Right atrium auricular region (tissue), 2 donors: ENCODE results near the gene REM2. TPM values are rescaled to one million over a fixed set of nuclear protein-coding genes. Genes with fewer than 3 reads are reported as not detected.

Experiments
- DNase-seq: peaks from one replicate; pipeline ENCODE4 v3.0.0-alpha.2; 2019; ENCODE audit warnings: low spot score
- H3K27ac ChIP-seq, 2 donors: fragments of 200-600 bp; sonication (generic); 1 replicate in 1 of 2; 2 replicates in 1 of 2; pipeline ENCODE4 v1.5.1; 2016 to 2019
- H3K27me3 ChIP-seq, 2 donors: fragments of 200-600 bp; sonication (generic); one replicate each; pipeline versions ENCODE4 v1.5.1 to v1.6.0; 2017 to 2019
- H3K36me3 ChIP-seq: fragments of 200-600 bp; sonication (generic); one replicate; pipeline ENCODE4 v1.5.1; 2016
- H3K4me1 ChIP-seq, 2 donors: fragments of 200-600 bp; sonication (generic); one replicate each; pipeline versions ENCODE4 v1.5.1 to v1.6.0; 2017 to 2019
- H3K4me3 ChIP-seq, 2 donors: fragments of 200-600 bp; sonication (generic); 1 replicate in 1 of 2; 2 replicates in 1 of 2; pipeline ENCODE4 v1.5.1; 2017 to 2019; ENCODE audit warnings: mild to moderate bottlenecking in 1 of 2, moderate library complexity in 1 of 2
- H3K9me3 ChIP-seq, 2 donors: fragments of 200-600 bp; sonication (generic); one replicate each; pipeline ENCODE4 v1.5.1; 2019
- total RNA-seq, 2 donors: library from RNA; depleted of rRNA; stranded (reverse); fragments of >200 nt; gene quantifications; one replicate each; pipeline ENCODE4 v1.1.0, GENCODE V29; 2016
- TF ChIP-seq, protein P1 (sequence below), 2 donors: fragments of 200-600 bp; sonication (generic); IDR thresholded peaks; one replicate each; pipeline ENCODE4 v1.5.1; 2019; ENCODE audit warnings: antibody characterized with exemption in 2 of 2

The REM2 gene
- total RNA-seq, 2 donors from 2014 or later: not detected

DNA sequence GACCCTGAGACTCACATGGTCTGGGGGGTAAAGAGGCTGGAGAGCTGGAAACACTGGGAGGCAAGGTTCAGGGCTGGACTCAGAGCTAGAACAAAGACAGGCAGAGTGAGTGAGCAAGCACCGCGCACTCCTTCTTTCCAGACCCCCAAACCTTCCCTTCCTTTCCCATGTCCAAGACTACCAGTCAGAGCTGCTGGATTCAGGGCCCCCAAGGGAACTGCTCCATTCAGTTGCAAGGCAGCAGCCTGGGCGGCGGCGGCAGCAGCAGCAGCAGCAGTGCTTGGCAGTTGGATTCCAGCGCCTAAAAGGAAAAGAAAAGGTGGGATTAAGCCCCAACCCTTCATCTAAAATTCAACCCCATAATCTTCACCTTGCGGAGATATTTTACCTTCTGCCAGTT lies 18.8 kb downstream of the REM2 start:
- no peak for DNase-seq
- no peaks in the 10 kb centered on the region for H3K27me3 ChIP-seq
- H3K27ac ChIP-seq: no peak overlapping the region
- peaks cover 0 to 12% of the 10 kb centered on the region in 2 donors for H3K4me1 ChIP-seq
- H3K9me3 ChIP-seq: no peaks in the 10 kb centered on the region
- no peak overlapping the region for H3K4me3 ChIP-seq
- TF ChIP-seq, protein P1, sequence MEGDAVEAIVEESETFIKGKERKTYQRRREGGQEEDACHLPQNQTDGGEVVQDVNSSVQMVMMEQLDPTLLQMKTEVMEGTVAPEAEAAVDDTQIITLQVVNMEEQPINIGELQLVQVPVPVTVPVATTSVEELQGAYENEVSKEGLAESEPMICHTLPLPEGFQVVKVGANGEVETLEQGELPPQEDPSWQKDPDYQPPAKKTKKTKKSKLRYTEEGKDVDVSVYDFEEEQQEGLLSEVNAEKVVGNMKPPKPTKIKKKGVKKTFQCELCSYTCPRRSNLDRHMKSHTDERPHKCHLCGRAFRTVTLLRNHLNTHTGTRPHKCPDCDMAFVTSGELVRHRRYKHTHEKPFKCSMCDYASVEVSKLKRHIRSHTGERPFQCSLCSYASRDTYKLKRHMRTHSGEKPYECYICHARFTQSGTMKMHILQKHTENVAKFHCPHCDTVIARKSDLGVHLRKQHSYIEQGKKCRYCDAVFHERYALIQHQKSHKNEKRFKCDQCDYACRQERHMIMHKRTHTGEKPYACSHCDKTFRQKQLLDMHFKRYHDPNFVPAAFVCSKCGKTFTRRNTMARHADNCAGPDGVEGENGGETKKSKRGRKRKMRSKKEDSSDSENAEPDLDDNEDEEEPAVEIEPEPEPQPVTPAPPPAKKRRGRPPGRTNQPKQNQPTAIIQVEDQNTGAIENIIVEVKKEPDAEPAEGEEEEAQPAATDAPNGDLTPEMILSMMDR (IDR thresholded peaks at IDR 0.05): no peak
- H3K36me3 ChIP-seq: peaks cover 65% of the 10 kb centered on the region

DNA sequence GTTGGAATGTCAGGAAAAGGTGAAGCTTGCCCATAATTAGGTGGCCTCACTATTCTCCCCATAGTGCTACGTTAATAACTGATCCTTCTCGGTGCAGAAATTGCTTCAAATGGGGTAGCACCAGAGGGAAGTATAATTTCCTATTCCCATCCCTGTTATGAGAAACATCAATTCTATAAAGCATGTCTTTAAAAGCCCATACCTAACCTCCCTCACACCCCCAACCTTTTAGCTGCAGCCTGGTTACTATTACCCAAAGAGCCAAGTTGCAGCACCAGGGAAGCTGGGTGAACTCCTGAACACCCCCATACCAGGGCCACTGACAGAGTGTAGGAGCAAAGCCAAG lies 20.7 kb downstream of the REM2 start:
- Histone ChIP-seq H3K4me1 (peaks cover 0 to 9% of the 10 kb centered on the region in 2 donors), H3K4me3 (no peak overlapping the region), H3K27me3 (no peaks in the 10 kb centered on the region), H3K9me3 (no peaks in the 10 kb centered on the region), H3K36me3 (peaks cover 84% of the 10 kb centered on the region), H3K27ac (no peak overlapping the region)
- DNase-seq: no peak
- TF ChIP-seq, protein P1 (IDR thresholded peaks at IDR 0.05): no peak

DNA sequence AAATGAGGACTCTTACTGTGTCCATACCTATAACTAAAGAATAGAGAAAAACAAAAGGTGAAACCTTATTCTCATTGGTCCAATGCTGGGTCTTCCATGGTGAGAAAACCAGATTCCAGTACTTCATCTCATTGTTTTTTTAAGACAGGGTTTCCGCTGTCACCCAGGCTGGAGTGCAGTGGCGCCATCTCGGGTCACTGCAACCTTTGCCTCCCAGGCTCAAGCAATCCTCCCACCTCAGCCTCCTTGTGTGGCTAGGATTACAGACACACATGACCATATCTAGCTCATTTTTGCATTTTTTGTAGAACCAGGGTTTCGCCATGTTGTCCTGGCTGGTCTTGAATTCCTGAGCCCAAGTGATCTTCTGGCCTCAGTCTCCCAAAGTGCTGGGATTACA lies 22.6 kb downstream of the REM2 start:
- H3K36me3 ChIP-seq: peaks cover 99% of the 10 kb centered on the region
- H3K4me1 ChIP-seq: no peaks in the 10 kb centered on the region
- H3K27ac ChIP-seq: no peak overlapping the region
- H3K9me3 ChIP-seq: no peaks in the 10 kb centered on the region
- DNase-seq: no peak
- no peaks in the 10 kb centered on the region for H3K27me3 ChIP-seq
- TF ChIP-seq, protein P1 (IDR thresholded peaks at IDR 0.05): no peak
- H3K4me3 ChIP-seq: no peak overlapping the region

DNA sequence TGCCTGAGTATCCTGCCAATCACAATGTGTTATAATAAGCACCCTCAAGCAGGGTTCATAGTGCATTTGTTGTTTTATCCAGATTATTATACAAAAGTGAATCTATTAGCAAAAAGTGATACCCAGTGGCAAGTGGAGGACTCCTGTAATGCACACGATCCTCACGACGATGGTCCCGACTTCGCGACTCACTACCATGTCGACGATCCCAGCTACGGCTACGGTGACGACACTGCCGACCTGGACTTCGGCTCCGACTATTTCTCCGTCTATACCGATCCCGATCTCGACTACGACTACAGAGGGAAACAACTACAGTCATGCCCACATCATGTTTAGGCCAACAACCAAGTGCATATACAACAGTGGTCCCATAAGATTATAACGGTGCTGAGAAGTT lies 23.1 kb downstream of the REM2 start:
- no peak overlapping the region for H3K4me3 ChIP-seq
- TF ChIP-seq, protein P1 (IDR thresholded peaks at IDR 0.05): no peak
- H3K27ac ChIP-seq: no peak overlapping the region
- H3K27me3 ChIP-seq: no peaks in the 10 kb centered on the region
- H3K9me3 ChIP-seq: no peaks in the 10 kb centered on the region
- no peaks in the 10 kb centered on the region for H3K4me1 ChIP-seq
- no peak for DNase-seq
- peaks cover 99% of the 10 kb centered on the region for H3K36me3 ChIP-seq

DNA sequence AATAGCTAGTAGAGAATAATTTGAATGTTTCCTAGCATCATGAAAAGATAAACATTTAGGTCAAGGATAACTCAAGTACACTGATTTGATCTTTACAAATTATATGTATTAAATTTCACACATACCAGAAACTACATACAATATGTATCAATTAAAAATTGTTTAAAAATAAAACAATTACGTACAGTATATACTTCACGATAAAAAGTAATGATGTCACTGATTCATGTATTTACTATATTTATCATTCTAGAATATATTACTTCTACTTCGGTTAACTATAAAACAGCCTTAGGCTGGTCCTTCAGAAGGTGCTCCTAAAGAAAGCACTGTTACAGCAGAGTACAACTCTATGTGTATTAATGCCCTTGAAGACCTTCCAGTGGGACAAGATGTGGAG lies 24.4 kb downstream of the REM2 start:
- no peaks in the 10 kb centered on the region for H3K9me3 ChIP-seq
- no peak overlapping the region for H3K27ac ChIP-seq
- TF ChIP-seq, protein P1 (IDR thresholded peaks at IDR 0.05): no peak
- no peak for DNase-seq
- H3K4me1 ChIP-seq: no peaks in the 10 kb centered on the region
- H3K36me3 ChIP-seq: peaks cover 90% of the 10 kb centered on the region
- no peak overlapping the region for H3K4me3 ChIP-seq
- H3K27me3 ChIP-seq: no peaks in the 10 kb centered on the region

DNA sequence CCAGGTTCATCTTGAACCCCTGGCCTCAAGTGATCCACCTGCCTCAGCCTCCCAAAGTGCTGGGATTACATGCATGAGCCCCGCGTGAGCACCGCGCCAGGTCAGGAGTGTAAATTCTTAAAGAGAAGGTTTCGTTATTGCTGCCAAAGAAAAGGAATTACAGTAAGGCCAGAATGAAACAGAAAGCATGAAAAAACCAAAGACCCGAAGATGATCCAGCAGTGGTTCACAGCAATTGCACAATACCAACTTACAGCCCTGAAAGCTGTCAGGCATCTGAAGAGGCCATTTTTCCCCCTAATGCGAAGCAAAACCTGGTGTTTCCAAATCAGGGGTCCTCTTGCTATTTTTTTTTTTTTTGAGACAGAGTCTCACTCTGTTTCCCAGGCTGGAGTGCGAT lies 25.6 kb downstream of the REM2 start:
- TF ChIP-seq, protein P1 (IDR thresholded peaks at IDR 0.05): no peak
- Histone ChIP-seq H3K27me3 (no peaks in the 10 kb centered on the region), H3K27ac (no peak overlapping the region)

More for the DNA sequence above, 25.6 kb downstream of the REM2 start:
- Histone ChIP-seq H3K9me3 (no peaks in the 10 kb centered on the region), H3K4me3 (no peak overlapping the region), H3K4me1 (no peaks in the 10 kb centered on the region), H3K36me3 (peaks cover 83% of the 10 kb centered on the region)
- no peak for DNase-seq
